Stimulated activated naive CD8-positive, alpha-beta T cell treated with anti-CD3 and anti-CD28 coated beads, Interleukin-15, amount 100 ng/mL, for 72 hours (primary cell): Measurements from ENCODE around the gene AMN.
"Not testable (repeated sequence)": the region's sequence is repeated elsewhere in the genome, so short reads cannot be mapped to it uniquely, and the experiment has no call there.

Source experiments
- ATAC-seq: fragments of 150-1000 bp; cut with Tn5 transposase; 2 replicates; pipeline ENCODE4 v1.10.0; 2021; ENCODE audit warnings: mild to moderate bottlenecking, moderate library complexity
- DNase-seq, 2 donors: peaks; one replicate each; pipeline ENCODE4 v3.0.0; 2021 to 2022
- H3K27ac Mint-ChIP-seq, 2 donors: one replicate each; pipeline ENCODE4 v1.8.0; 2022; ENCODE audit warnings: mild to moderate bottlenecking in 2 of 2, mixed read lengths in 2 of 2, moderate library complexity in 2 of 2
- H3K27me3 Mint-ChIP-seq: one replicate; pipeline ENCODE4 v1.8.0; 2022; ENCODE audit warnings: mixed read lengths
- H3K4me1 Mint-ChIP-seq: one replicate; pipeline ENCODE4 v1.8.0; 2022; ENCODE audit warnings: mild to moderate bottlenecking, mixed read lengths
- H3K4me3 Mint-ChIP-seq, 2 donors: one replicate each; pipeline ENCODE4 v1.8.0; 2022; ENCODE audit warnings: mild to moderate bottlenecking in 2 of 2, mixed read lengths in 2 of 2, moderate library complexity in 1 of 2
- H3K9me3 Mint-ChIP-seq, 2 donors: one replicate each; pipeline ENCODE4 v1.8.0; 2022; ENCODE audit warnings: mixed read lengths in 2 of 2

The AMN gene

GRCh38 chr14:102892651-102893050 is 29.8 kb upstream of the AMN start:
- ATAC-seq (no peak), DNase-seq (no peak)
- H3K4me3 Mint-ChIP-seq = no peak overlapping the region
- H3K9me3 Mint-ChIP-seq = no peaks in the 10 kb centered on the region
- H3K27ac Mint-ChIP-seq = peak overlapping the region in 1 of 2 donors; percentile 85
- H3K27me3 Mint-ChIP-seq = no peaks in the 10 kb centered on the region
- no peaks in the 10 kb centered on the region for H3K4me1 Mint-ChIP-seq

GRCh38 chr14:102893452-102893851 is 29.0 kb upstream of the AMN start:
- no peaks in the 10 kb centered on the region for H3K9me3 Mint-ChIP-seq
- peaks cover 2% of the 10 kb centered on the region for H3K4me1 Mint-ChIP-seq
- DNase-seq (no peak), ATAC-seq (no peak)
- peak overlapping the region in 1 of 2 donors; percentile 67 for H3K27ac Mint-ChIP-seq
- H3K4me3 Mint-ChIP-seq = no peak overlapping the region
- no peaks in the 10 kb centered on the region for H3K27me3 Mint-ChIP-seq

GRCh38 chr14:102896735-102897134 is 25.7 kb upstream of the AMN start:
- not testable (repeated sequence) for DNase-seq, ATAC-seq, H3K27ac Mint-ChIP-seq, H3K9me3 Mint-ChIP-seq, H3K27me3 Mint-ChIP-seq, H3K4me3 Mint-ChIP-seq
- peaks cover 35% of the 10 kb centered on the region for H3K4me1 Mint-ChIP-seq

- no peak for DNase-seq
Measured at GRCh38 chr14:102897299-102898027, 25.0 kb upstream of the AMN start.

GRCh38 chr14:102898298-102898697 is 24.2 kb upstream of the AMN start:
- H3K9me3 Mint-ChIP-seq = no peaks in the 10 kb centered on the region

More at GRCh38 chr14:102897299-102898027, 25.0 kb upstream of the AMN start:
- Mint-ChIP-seq H3K4me1 (peaks cover 42% of the 10 kb centered on the region), H3K4me3 (no peak overlapping the region), H3K27me3 (no peaks in the 10 kb centered on the region), H3K9me3 (no peaks in the 10 kb centered on the region), H3K27ac (no peak overlapping the region)
- no peak for ATAC-seq

GRCh38 chr14:102898776-102899515 is 23.5 kb upstream of the AMN start:
- DNase-seq (no peak), ATAC-seq (no peak)
- no peak overlapping the region for H3K4me3 Mint-ChIP-seq
- peaks cover 50% of the 10 kb centered on the region for H3K4me1 Mint-ChIP-seq
- peak overlapping the region; percentile 60 to 91 for H3K27ac Mint-ChIP-seq
- H3K9me3 Mint-ChIP-seq = no peaks in the 10 kb centered on the region
- H3K27me3 Mint-ChIP-seq = no peaks in the 10 kb centered on the region

More at GRCh38 chr14:102898298-102898697, 24.2 kb upstream of the AMN start:
- Mint-ChIP-seq H3K27ac (peak overlapping the region in 1 of 2 donors; percentile 3), H3K4me3 (no peak overlapping the region), H3K27me3 (no peaks in the 10 kb centered on the region), H3K4me1 (peaks cover 45% of the 10 kb centered on the region)
- ATAC-seq (no peak), DNase-seq (no peak)

- no peaks in the 10 kb centered on the region for H3K9me3 Mint-ChIP-seq
- no peak for DNase-seq
- H3K27me3 Mint-ChIP-seq = no peaks in the 10 kb centered on the region
- H3K4me1 Mint-ChIP-seq = peaks cover 50% of the 10 kb centered on the region
- H3K4me3 Mint-ChIP-seq = peak overlapping the region in 1 of 2 donors; percentile 10
- no peak for ATAC-seq
- H3K27ac Mint-ChIP-seq = peak overlapping the region; percentile 60 to 91
Measured at GRCh38 chr14:102899516-102899900, 23.0 kb upstream of the AMN start.

GRCh38 chr14:102900631-102901571 is 21.6 kb upstream of the AMN start:
- Mint-ChIP-seq H3K4me3 (peak overlapping the region in 1 of 2 donors; percentile 68), H3K9me3 (no peaks in the 10 kb centered on the region), H3K27ac (peak overlapping the region; percentile 77 to 90), H3K27me3 (no peaks in the 10 kb centered on the region), H3K4me1 (peaks cover 50% of the 10 kb centered on the region)
- peak; percentile 52 for ATAC-seq
- DNase-seq = no peak

- Mint-ChIP-seq H3K4me3 (peak overlapping the region in 1 of 2 donors; percentile 68), H3K4me1 (peaks cover 50% of the 10 kb centered on the region), H3K9me3 (no peaks in the 10 kb centered on the region), H3K27ac (peak overlapping the region; percentile 77 to 90), H3K27me3 (no peaks in the 10 kb centered on the region)
- DNase-seq (no peak), ATAC-seq (no peak)
Measured at GRCh38 chr14:102901633-102902032, 20.8 kb upstream of the AMN start.

GRCh38 chr14:102902086-102902485 is 20.4 kb upstream of the AMN start:
- Mint-ChIP-seq H3K27me3 (no peaks in the 10 kb centered on the region), H3K4me3 (no peak overlapping the region), H3K27ac (peak overlapping the region in 1 of 2 donors; percentile 83), H3K4me1 (peaks cover 50% of the 10 kb centered on the region), H3K9me3 (no peaks in the 10 kb centered on the region)
- DNase-seq (no peak), ATAC-seq (no peak)

GRCh38 chr14:102902523-102903247 is 19.8 kb upstream of the AMN start:
- no peak for ATAC-seq
- peak overlapping the region; percentile 83 to 92 for H3K27ac Mint-ChIP-seq
- no peak for DNase-seq
- H3K4me3 Mint-ChIP-seq = no peak overlapping the region
- H3K4me1 Mint-ChIP-seq = peaks cover 50% of the 10 kb centered on the region
- no peaks in the 10 kb centered on the region for H3K9me3 Mint-ChIP-seq
- H3K27me3 Mint-ChIP-seq = no peaks in the 10 kb centered on the region

GRCh38 chr14:102903248-102903888 is 19.1 kb upstream of the AMN start:
- DNase-seq (no peak), ATAC-seq (no peak)
- Mint-ChIP-seq H3K27ac (peak overlapping the region; percentile 74 to 92), H3K4me1 (peaks cover 49% of the 10 kb centered on the region), H3K4me3 (no peak overlapping the region), H3K27me3 (no peaks in the 10 kb centered on the region), H3K9me3 (no peaks in the 10 kb centered on the region)

GRCh38 chr14:102903889-102904512 is 18.5 kb upstream of the AMN start:
- Mint-ChIP-seq H3K27ac (peak overlapping the region; percentile 54 to 93), H3K4me1 (peaks cover 43% of the 10 kb centered on the region), H3K4me3 (no peak overlapping the region), H3K27me3 (no peaks in the 10 kb centered on the region), H3K9me3 (no peaks in the 10 kb centered on the region)
- ATAC-seq (peak; percentile 51), DNase-seq (no peak)
